A549 (cell line): ENCODE data around the gene PSMC3. TPM values are rescaled to one million over a fixed set of nuclear protein-coding genes. Genes with fewer than 3 reads are reported as not detected.
A peak's percentile ranks its signal among the peaks of the same experiment; 100 is the strongest.

Source experiments
- ATAC-seq, 2 experiments: fragments of 200-7000 bp in 1 of 2; fragments of >200 bp in 1 of 2; cut with Nextera tagmentation in 1 of 2; cut with Tn5 transposase in 1 of 2; 3 replicates each; pipeline versions ENCODE4 v1.8.0 to v1.9.1; 2018 to 2020; ENCODE audit warnings: mild to moderate bottlenecking in 1 of 2, moderate library complexity in 1 of 2
- CTCF ChIA-PET: fragments of 300-600 bp; sonication (Branson Sonifier 250); formaldehyde crosslinking; extraction: SDS; loops from one replicate; lab custom pipeline; 2021; ENCODE audit warnings: antibody characterized with exemption, inconsistent platforms; lab: Yijun Ruan, JAX
- POLR2A ChIA-PET: fragments of 350-600 bp; formaldehyde crosslinking; extraction: SDS; loops from one replicate; lab custom pipeline; 2021; ENCODE audit warnings: antibody characterized with exemption, inconsistent platforms; lab: Yijun Ruan, JAX
- DNase-seq, 2 experiments: peaks; one replicate each; pipeline versions ENCODE4 v3.0.0 to v3.0.0-alpha.2; 2011 to 2016; ENCODE audit warnings: low read depth in 1 of 2, low spot score in 1 of 2
- FAIRE-seq: peaks from 2 replicates; lab custom pipeline; 2011; peaks lifted over from hg19 to GRCh38; lab: Jason Lieb, UNC
- H3K27ac ChIP-seq, 2 experiments: fragments of >200 bp; sonication (Bioruptor Twin); formaldehyde crosslinking; 3 replicates each; pipeline ENCODE4 v1.5.1; 2016 to 2017
- H3K4me1 ChIP-seq: fragments of >200 bp; sonication (Bioruptor Twin); formaldehyde crosslinking; 3 replicates; pipeline ENCODE4 v1.6.1; 2016
- H3K4me2 ChIP-seq: fragments of >200 bp; sonication (Bioruptor Twin); formaldehyde crosslinking; 3 replicates; pipeline ENCODE4 v1.6.1; 2016
- H3K4me3 ChIP-seq: fragments of >200 bp; sonication (Bioruptor Twin); formaldehyde crosslinking; 3 replicates; pipeline ENCODE4 v1.5.1; 2016
- H3K9me3 ChIP-seq: fragments of >200 bp; sonication (Bioruptor Twin); formaldehyde crosslinking; 3 replicates; pipeline ENCODE4 v1.6.1; 2016
- CBX2 ChIP-seq: fragments of 200-600 bp; sonication (generic); IDR thresholded peaks from 2 replicates; pipeline ENCODE4 v1.6.1; 2016; ENCODE audit warnings: low read depth, mild to moderate bottlenecking, borderline replicate concordance
- CBX8 ChIP-seq: fragments of 200-600 bp; sonication (generic); IDR thresholded peaks from 2 replicates; pipeline ENCODE4 v1.6.1; 2016
- EHF ChIP-seq: fragments of 250-450 bp; sonication (Bioruptor Pico); IDR thresholded peaks from 2 replicates; pipeline ENCODE4 v1.5.0; 2020; ENCODE audit warnings: mild to moderate bottlenecking
- EP300 ChIP-seq, 2 experiments: fragments of >200 bp; sonication (Bioruptor Twin); formaldehyde crosslinking; IDR thresholded peaks; 2 replicates in 1 of 2; 3 replicates in 1 of 2; pipeline ENCODE4 v1.6.1; 2016 to 2017
- ESRRA ChIP-seq: fragments of 150-350 bp; IDR thresholded peaks from 2 replicates; pipeline ENCODE4 v1.6.1; 2014; ENCODE audit warnings: mild to moderate bottlenecking, low read length, borderline replicate concordance
- FOSL2 ChIP-seq, 2 experiments: fragments of 450-650 bp in 1 of 2; fragments of >200 bp in 1 of 2; sonication (Bioruptor Twin) in 1 of 2; formaldehyde crosslinking; IDR thresholded peaks; 2 replicates each; pipeline versions ENCODE4 v1.5.0 to v1.6.1; 2016 to 2020; ENCODE audit warnings: mild to moderate bottlenecking in 1 of 2, moderate library complexity in 1 of 2
- HDAC2 ChIP-seq: fragments of 200-600 bp; sonication (generic); IDR thresholded peaks from 2 replicates; pipeline ENCODE4 v1.6.1; 2016
- HEYL ChIP-seq: fragments of 250-450 bp; sonication (Bioruptor Pico); IDR thresholded peaks from 2 replicates; pipeline ENCODE4 v1.8.0; 2021; ENCODE audit warnings: mild to moderate bottlenecking, moderate library complexity
- KDM1A ChIP-seq: fragments of 200-600 bp; sonication (generic); IDR thresholded peaks from 2 replicates; pipeline ENCODE4 v1.6.1; 2016; ENCODE audit warnings: low read depth, mild to moderate bottlenecking
- MAFK ChIP-seq: fragments of 450-650 bp; IDR thresholded peaks from 2 replicates; pipeline ENCODE4 v1.6.1; 2014; ENCODE audit not compliant: partially characterized antibody
- MAZ ChIP-seq: fragments of 150-350 bp; IDR thresholded peaks from 2 replicates; pipeline ENCODE4 v1.6.1; 2014; ENCODE audit warnings: antibody characterized with exemption, low read depth, low read length, borderline replicate concordance
- NFE2L2 ChIP-seq: fragments of 150-350 bp; conservative IDR thresholded peaks from 2 replicates; pipeline ENCODE4 v1.6.1; 2014; ENCODE audit warnings: low read length
- NPAS2 ChIP-seq: fragments of 250-450 bp; sonication (Bioruptor Pico); IDR thresholded peaks from 2 replicates; pipeline ENCODE4 v1.8.0; 2022; ENCODE audit warnings: mild to moderate bottlenecking, moderate library complexity, borderline replicate concordance
- NR3C1 ChIP-seq: fragments of >200 bp; sonication (Bioruptor Twin); formaldehyde crosslinking; IDR thresholded peaks from 3 replicates; pipeline ENCODE4 v1.6.1; 2017
- RAD21 ChIP-seq, 2 experiments: fragments of >200 bp in 1 of 2; sonication (Bioruptor Twin) in 1 of 2; formaldehyde crosslinking in 1 of 2; IDR thresholded peaks in 1 of 2; conservative IDR thresholded peaks in 1 of 2; 2 replicates in 1 of 2; 3 replicates in 1 of 2; pipeline ENCODE4 v1.6.1; 2012 to 2018; ENCODE audit warnings: inconsistent platforms in 1 of 2
- SREBF2 ChIP-seq: fragments of 450-650 bp; IDR thresholded peaks from 2 replicates; pipeline ENCODE4 v1.6.1; 2014; ENCODE audit warnings: mild to moderate bottlenecking, moderate library complexity
- ZFP36 ChIP-seq: fragments of 450-650 bp; IDR thresholded peaks from 2 replicates; pipeline ENCODE4 v1.6.1; 2014; ENCODE audit warnings: borderline replicate concordance; ENCODE audit not compliant: partially characterized antibody
- WGBS: methylation state at CpG from one replicate; pipeline ENCODE4 v1.1.6; 2017; ENCODE audit errors: missing lambda C conversion rate; 5-methylcytosine and 5-hydroxymethylcytosine counted together
- polyA plus RNA-seq, 4 experiments: library from polyadenylated mRNA; depleted of rRNA in 3 of 4; stranded (reverse); fragments of >200 nt; fragmentation: RNase III in 1 of 4; extraction: RNeasy Plus Mini Kit Qiagen cat#74134 plus additional on column Dnase treatment in 1 of 4; gene quantifications; 2 replicates in 3 of 4; 3 replicates in 1 of 4; pipeline ENCODE4 v1.2.3, GENCODE V29; 2011 to 2017
- TF ChIP-seq, protein P1 (sequence below): fragments of >200 bp; sonication (Bioruptor Twin); formaldehyde crosslinking; IDR thresholded peaks from 3 replicates; pipeline ENCODE4 v1.5.1; 2016
- TF ChIP-seq, protein P2 (sequence below): IDR thresholded peaks from 2 replicates; pipeline ENCODE4 v1.6.1; 2012
- TF ChIP-seq, protein P3 (sequence below): fragments of 250-450 bp; sonication (Bioruptor Pico); IDR thresholded peaks from 2 replicates; pipeline ENCODE4 v1.5.0; 2020; ENCODE audit warnings: low read depth, mild to moderate bottlenecking, moderate library complexity

PSMC3 gene
- polyA plus RNA-seq, 2 of the 4 experiments (the other 2 are of a cell fraction) = 283 to 383 TPM

DNA sequence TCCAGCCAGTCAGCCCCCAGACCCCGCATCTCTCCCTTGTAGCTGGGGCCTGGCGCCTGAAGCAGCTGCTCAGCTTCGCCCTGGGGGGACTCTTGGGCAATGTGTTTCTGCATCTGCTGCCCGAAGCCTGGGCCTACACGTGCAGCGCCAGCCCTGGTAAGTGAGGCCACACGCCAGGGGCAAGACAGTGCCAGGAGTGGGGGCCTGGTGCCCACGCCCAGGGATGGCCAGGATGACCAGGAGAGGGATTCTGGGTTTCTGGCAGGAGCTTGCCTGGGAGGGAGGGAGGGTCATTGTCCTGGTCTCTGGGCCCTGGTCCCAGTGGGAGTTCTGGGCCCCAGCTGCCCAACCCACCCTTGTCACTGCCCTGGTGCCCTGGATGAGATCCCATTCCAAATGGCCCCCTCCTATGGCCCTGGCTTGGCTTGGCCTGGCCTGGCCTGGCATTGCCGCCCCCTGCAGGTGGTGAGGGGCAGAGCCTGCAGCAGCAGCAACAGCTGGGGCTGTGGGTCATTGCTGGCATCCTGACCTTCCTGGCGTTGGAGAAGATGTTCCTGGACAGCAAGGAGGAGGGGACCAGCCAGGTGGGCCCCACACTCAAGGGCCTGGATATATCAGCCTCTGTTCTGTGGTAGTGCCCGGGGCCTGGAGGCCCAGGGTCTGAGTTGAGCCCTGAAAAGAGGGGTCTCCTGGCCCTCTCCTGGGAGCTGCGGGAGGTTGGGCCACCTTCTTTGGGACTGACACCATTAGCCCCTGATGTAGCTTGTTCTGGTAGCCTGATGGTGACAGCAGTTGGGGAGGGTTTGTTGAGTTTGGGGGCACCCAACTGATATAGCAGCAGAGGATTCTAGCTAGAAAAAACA is 14.1 kb downstream of the PSMC3 start:
- DNase-seq (peak; percentile 68 to 75), ATAC-seq (peak in 1 of 2 experiments; percentile 46; a peak in 3 of 6 replicates), FAIRE-seq (no peak)
- POLR2A ChIA-PET = interaction anchor here (0.6 to 1.0 kb wide), 5 partner anchors 9 to 571 kb away, joined by 3 to 7 read pairs (median 6); partner anchors contain the start of gene PSMC3
- Histone ChIP-seq H3K4me1 (peaks cover 26% of the 10 kb centered on the region), H3K27ac (no peak overlapping the region), H3K9me3 (no peaks in the 10 kb centered on the region), H3K4me3 (no peak overlapping the region), H3K4me2 (no peak overlapping the region)
- TF ChIP-seq EHF (CRISPR knock-in tag) (no peak), RAD21 (conservative IDR thresholded peaks at IDR 0.05 in 1 of 2, IDR thresholded peaks at IDR 0.05 in 1 of 2) (peak; percentile 23 to 48; a peak in 2 of 5 replicates), FOSL2 (IDR thresholded peaks at IDR 0.05) (no peak), FOSL2 (CRISPR knock-in tag; IDR thresholded peaks at IDR 0.05) (no peak)
- TF ChIP-seq, protein P1, sequence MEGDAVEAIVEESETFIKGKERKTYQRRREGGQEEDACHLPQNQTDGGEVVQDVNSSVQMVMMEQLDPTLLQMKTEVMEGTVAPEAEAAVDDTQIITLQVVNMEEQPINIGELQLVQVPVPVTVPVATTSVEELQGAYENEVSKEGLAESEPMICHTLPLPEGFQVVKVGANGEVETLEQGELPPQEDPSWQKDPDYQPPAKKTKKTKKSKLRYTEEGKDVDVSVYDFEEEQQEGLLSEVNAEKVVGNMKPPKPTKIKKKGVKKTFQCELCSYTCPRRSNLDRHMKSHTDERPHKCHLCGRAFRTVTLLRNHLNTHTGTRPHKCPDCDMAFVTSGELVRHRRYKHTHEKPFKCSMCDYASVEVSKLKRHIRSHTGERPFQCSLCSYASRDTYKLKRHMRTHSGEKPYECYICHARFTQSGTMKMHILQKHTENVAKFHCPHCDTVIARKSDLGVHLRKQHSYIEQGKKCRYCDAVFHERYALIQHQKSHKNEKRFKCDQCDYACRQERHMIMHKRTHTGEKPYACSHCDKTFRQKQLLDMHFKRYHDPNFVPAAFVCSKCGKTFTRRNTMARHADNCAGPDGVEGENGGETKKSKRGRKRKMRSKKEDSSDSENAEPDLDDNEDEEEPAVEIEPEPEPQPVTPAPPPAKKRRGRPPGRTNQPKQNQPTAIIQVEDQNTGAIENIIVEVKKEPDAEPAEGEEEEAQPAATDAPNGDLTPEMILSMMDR = peak; percentile 66
- WGBS = 76% methylated on average over 8 of the region's 12 CpGs
- CTCF ChIA-PET = interaction anchor here (0.6 to 8.0 kb wide), 24 partner anchors 8 to 498 kb away, joined by 3 to 96 read pairs (median 4); partner anchors contain the start of genes PSMC3 and SPI1

DNA sequence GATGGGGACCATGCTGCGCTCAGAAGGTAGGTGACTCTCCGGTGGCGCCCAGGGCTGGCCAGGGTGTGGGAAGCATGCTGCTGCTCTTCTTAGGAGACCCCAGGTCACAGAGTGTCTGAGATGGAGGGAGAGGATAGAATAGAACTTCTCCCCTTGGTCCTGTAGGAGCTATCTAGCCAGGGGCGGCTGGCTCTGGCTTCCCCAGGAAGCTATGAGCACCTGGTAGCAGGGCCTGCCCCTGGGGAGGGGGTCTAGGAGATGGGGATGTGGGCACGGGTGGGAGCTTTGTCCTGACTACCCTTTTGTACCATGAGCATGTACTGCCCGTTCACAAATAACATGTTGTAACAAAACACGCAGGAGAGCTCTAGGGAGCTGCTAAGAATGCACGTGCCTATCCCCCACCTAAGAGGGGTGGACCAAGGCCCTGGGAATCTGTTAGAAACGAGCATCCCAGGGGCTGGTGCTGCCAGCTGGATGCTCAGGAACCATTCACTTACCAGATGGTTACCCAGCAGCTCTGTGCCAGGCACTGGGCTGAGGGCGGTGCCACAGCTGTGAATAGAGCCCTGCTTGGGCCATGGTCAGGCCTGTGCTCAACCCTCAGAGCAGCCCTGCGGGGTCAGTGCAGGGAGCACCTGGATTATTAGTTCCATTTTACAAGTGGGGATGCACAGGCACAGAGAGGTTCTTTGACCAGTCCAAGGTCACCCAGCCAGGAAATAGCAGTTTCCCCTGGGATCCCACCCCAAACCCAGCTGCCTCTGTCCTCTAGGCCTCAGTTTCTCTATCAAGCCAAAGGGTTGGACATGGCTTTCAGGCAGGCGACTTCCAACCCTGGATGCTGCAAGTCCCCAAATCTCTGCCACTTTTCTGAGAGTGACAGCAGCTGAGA is 15.6 kb downstream of the PSMC3 start:
- Histone ChIP-seq H3K9me3 (no peaks in the 10 kb centered on the region), H3K27ac (no peak overlapping the region)
- POLR2A ChIA-PET = no interaction called here
- peak; percentile 9 for TF ChIP-seq ZFP36
- TF ChIP-seq MAFK = no peak
- TF ChIP-seq NPAS2 (CRISPR knock-in tag) = no peak
- TF ChIP-seq KDM1A = peak; percentile 34; the same call in 1 of the 2 replicates
- TF ChIP-seq NFE2L2 = no peak
- TF ChIP-seq HEYL (CRISPR knock-in tag) = no peak
- TF ChIP-seq, protein P2, sequence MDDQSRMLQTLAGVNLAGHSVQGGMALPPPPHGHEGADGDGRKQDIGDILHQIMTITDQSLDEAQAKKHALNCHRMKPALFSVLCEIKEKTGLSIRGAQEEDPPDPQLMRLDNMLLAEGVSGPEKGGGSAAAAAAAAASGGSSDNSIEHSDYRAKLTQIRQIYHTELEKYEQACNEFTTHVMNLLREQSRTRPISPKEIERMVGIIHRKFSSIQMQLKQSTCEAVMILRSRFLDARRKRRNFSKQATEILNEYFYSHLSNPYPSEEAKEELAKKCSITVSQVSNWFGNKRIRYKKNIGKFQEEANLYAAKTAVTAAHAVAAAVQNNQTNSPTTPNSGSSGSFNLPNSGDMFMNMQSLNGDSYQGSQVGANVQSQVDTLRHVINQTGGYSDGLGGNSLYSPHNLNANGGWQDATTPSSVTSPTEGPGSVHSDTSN = no peak
- TF ChIP-seq, all 56 proteins: peak for 2
- no peak for FAIRE-seq
- H3K4me1 ChIP-seq = peaks cover 19% of the 10 kb centered on the region
- no peak for DNase-seq
- WGBS = 85% methylated on average over 11 of the region's 12 CpGs
- no peak overlapping the region for H3K4me3 ChIP-seq
- no peak overlapping the region; the same call in 2 of the 3 replicates for H3K4me2 ChIP-seq
- no peak for ATAC-seq
- CTCF ChIA-PET = interaction anchor here (0.9 to 8.0 kb wide), 10 partner anchors 11 to 235 kb away, joined by 3 to 96 read pairs (median 5); partner anchors contain the start of genes PSMC3 and SPI1

DNA sequence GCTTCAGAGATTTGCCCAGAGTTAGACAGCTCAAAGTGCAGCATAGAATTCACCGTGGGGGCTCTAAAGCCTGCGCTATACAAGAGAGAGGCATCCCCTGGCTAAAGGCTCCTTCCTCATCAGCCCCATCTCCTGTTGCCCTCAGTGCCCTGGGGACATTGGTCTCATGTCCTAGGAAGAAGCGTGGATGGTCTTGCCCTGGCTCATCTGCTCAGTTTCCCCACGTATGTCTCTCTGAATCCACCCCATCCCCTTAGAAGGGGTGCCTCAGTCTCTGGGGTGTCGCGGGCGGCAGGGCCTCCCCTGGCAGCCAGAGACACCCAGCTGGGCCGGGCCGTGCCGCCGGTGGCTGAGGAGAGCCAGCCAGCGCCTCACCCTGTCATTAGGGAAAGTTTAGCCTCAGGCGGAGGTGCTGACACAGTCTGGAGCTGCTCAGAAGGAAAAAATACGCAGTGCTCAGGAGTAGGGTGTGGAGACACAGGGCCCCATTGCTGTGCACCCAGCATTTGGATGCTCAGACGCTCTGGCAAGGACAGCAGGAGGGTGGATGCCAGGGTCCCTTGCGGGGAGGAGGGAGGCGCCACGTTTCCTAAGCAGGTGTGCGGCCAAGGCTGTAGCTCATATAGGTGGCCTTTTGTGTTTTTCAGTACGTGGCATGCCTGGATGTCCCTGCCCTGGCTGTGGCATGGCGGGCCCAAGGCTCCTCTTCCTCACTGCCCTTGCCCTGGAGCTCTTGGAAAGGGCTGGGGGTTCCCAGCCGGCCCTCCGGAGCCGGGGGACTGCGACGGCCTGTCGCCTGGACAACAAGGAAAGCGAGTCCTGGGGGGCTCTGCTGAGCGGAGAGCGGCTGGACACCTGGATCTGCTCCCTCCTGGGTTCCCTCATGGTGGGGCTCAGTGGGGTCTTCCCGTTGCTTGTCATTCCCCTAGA is 16.5 kb downstream of the PSMC3 start:
- Histone ChIP-seq H3K4me1 (peaks cover 19% of the 10 kb centered on the region), H3K4me2 (peak overlapping the region; percentile 94), H3K27ac (peak overlapping the region; percentile 89 to 92; a peak in 5 of 6 replicates), H3K4me3 (peak overlapping the region; percentile 92), H3K9me3 (no peaks in the 10 kb centered on the region)
- CTCF ChIA-PET = interaction anchor here (0.6 to 8.0 kb wide), 8 partner anchors 14 to 150 kb away, joined by 3 to 96 read pairs (median 4); partner anchors contain the start of gene PSMC3
- ATAC-seq (no peak), FAIRE-seq (no peak), DNase-seq (no peak)
- 92% methylated on average over 31 of the region's 31 CpGs for whole genome bisulfite sequencing
- POLR2A ChIA-PET = no interaction called here
- TF ChIP-seq, protein P1 = no peak
- TF ChIP-seq MAZ (no peak), ZFP36 (no peak), SREBF2 (no peak), HDAC2 (no peak), CBX2 (no peak), CBX8 (no peak), EP300 (IDR thresholded peaks at IDR 0.05) (no peak), ESRRA (no peak), NR3C1 (no peak), KDM1A (no peak)
- TF ChIP-seq, protein P3, sequence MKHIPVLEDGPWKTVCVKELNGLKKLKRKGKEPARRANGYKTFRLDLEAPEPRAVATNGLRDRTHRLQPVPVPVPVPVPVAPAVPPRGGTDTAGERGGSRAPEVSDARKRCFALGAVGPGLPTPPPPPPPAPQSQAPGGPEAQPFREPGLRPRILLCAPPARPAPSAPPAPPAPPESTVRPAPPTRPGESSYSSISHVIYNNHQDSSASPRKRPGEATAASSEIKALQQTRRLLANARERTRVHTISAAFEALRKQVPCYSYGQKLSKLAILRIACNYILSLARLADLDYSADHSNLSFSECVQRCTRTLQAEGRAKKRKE (CRISPR knock-in tag) = no peak
